DND-41 (cell line): Measurements from ENCODE around the gene MC2R.

Source experiments
- ATAC-seq: fragments of 200-7000 bp; cut with Tn5 transposase; 3 replicates; pipeline ENCODE4 v1.9.1; 2021; ENCODE audit warnings: low read depth; ENCODE audit not compliant: insufficient read depth
- DNase-seq: peaks from one replicate; pipeline ENCODE4 v3.0.0-alpha.2; 2020
- H2AFZ ChIP-seq: 2 replicates; pipeline ENCODE4 v1.6.0; 2012; ENCODE audit warnings: low read depth, low read length
- H3K27ac ChIP-seq: 2 replicates; pipeline ENCODE4 v1.5.1; 2012; ENCODE audit warnings: low read length, inconsistent platforms
- H3K27me3 ChIP-seq: fragments of 200-600 bp; sonication (generic); 2 replicates; pipeline ENCODE4 v1.6.0; 2012; ENCODE audit warnings: low read length, mild to moderate bottlenecking, inconsistent platforms; ENCODE audit not compliant: insufficient read depth, poor library complexity
- H3K36me3 ChIP-seq: 2 replicates; pipeline ENCODE4 v1.5.1; 2012; ENCODE audit warnings: low read length, inconsistent platforms; ENCODE audit not compliant: insufficient read depth
- H3K4me1 ChIP-seq: 2 replicates; pipeline ENCODE4 v1.5.1; 2012; ENCODE audit warnings: mild to moderate bottlenecking, low read length; ENCODE audit not compliant: insufficient read depth
- H3K4me2 ChIP-seq: 2 replicates; pipeline ENCODE4 v1.6.0; 2012; ENCODE audit warnings: mild to moderate bottlenecking, moderate library complexity, low read length, inconsistent platforms; ENCODE audit not compliant: insufficient read depth
- H3K4me3 ChIP-seq, 2 experiments: fragments of 200-600 bp in 1 of 2; shearing (Covaris generic) in 1 of 2; 2 replicates each; pipeline ENCODE4 v1.5.1; 2012 to 2016; ENCODE audit warnings: inconsistent platforms in 2 of 2, low read length in 2 of 2, mild to moderate bottlenecking in 2 of 2, low read depth in 1 of 2, moderate library complexity in 1 of 2
- H3K79me2 ChIP-seq: 2 replicates; pipeline ENCODE4 v1.6.0; 2012; ENCODE audit warnings: low read length, inconsistent platforms; ENCODE audit not compliant: insufficient read depth
- H3K9ac ChIP-seq: 2 replicates; pipeline ENCODE4 v1.6.0; 2012; ENCODE audit warnings: low read depth, mild to moderate bottlenecking, inconsistent platforms, low read length, moderate library complexity
- H3K9me3 ChIP-seq: 2 replicates; pipeline ENCODE4 v1.5.1; 2012; ENCODE audit warnings: low read length, moderate library complexity, mild to moderate bottlenecking, inconsistent platforms; ENCODE audit not compliant: insufficient read depth, severe bottlenecking
- H4K20me1 ChIP-seq: 2 replicates; pipeline ENCODE4 v1.6.0; 2012; ENCODE audit warnings: low read length; ENCODE audit not compliant: insufficient read depth
- CTCF ChIP-seq: IDR thresholded peaks from 2 replicates; pipeline ENCODE4 v1.5.1; 2012; ENCODE audit warnings: borderline replicate concordance, low read length, moderate library complexity, mild to moderate bottlenecking; ENCODE audit not compliant: poor library complexity, severe bottlenecking; ENCODE audit errors: extremely low read depth
- EZH2 ChIP-seq: IDR thresholded peaks from 3 replicates; pipeline ENCODE4 v1.6.1; 2012; ENCODE audit warnings: borderline replicate concordance, low read depth, mild to moderate bottlenecking, moderate library complexity, low read length, inconsistent platforms; ENCODE audit not compliant: severe bottlenecking

The MC2R gene

DNA sequence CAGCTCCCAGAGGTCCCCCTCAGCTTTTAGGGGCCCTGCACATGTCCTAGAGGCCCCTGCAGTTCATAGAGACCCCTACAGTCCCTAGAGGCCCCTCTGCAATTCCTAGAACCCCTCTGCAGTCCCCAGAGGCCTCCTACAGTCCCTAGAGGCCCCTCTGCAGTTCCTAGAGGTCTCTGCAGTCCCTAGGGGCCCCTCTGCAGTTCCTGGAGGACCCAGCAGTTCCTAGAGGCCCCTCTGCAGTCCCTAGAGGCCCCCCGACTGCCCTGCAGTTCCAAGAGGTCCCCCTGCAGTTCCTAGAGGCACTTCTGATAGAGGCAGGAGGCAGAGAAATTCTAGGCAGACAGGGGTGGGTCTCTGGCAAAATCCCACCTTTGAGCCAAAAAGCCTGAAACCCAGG lies 35.4 kb downstream of the MC2R start:
- DNase-seq: peak; percentile 89
- Histone ChIP-seq H3K4me2 (0 out of 2 replicates have a peak overlapping the region, but pooled peaks have one; percentile 18), H3K36me3 (no peaks in the 10 kb centered on the region), H2AFZ (no peak overlapping the region), H3K27ac (peak overlapping the region; percentile 59), H3K4me3 (no peak overlapping the region), H3K27me3 (no peaks in the 10 kb centered on the region), H3K9ac (no peak overlapping the region), H3K79me2 (no peaks in the 10 kb centered on the region), H4K20me1 (no peaks in the 10 kb centered on the region), H3K9me3 (no peaks in the 10 kb centered on the region), H3K4me1 (peaks cover 51% of the 10 kb centered on the region)
- TF ChIP-seq CTCF (no peak), EZH2 (no peak)
- ATAC-seq: peak; percentile 69

DNA sequence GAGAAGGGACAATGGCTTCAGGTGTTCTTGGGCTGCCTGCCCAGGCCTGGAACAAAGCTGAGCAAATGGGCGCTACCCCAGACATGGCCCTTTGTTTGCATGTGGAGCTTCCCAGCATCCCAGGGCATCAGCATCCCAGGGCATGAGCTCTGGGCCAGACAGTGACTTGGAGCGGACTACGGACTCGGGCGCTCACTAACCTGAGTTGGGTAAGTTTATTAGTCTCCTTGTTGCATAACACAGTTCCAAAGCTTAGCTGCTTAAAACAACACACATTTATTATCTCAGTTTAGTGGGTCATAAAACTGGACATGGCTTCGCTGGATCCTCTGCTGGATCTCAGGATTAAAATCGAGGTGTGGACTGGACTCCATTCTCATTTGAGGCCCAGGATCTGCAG lies 35.8 kb downstream of the MC2R start:
- H3K9me3 ChIP-seq: no peaks in the 10 kb centered on the region
- no peaks in the 10 kb centered on the region for H3K27me3 ChIP-seq
- ATAC-seq: no peak
- DNase-seq: no peak
- TF ChIP-seq CTCF (no peak), EZH2 (no peak)
- H3K36me3 ChIP-seq: no peaks in the 10 kb centered on the region
- H4K20me1 ChIP-seq: no peaks in the 10 kb centered on the region
- no peak overlapping the region for H2AFZ ChIP-seq
- no peak overlapping the region for H3K4me2 ChIP-seq
- H3K79me2 ChIP-seq: no peaks in the 10 kb centered on the region
- 0 out of 2 replicates have a peak overlapping the region, but pooled peaks have one; percentile 24 for H3K27ac ChIP-seq
- H3K9ac ChIP-seq: no peak overlapping the region
- no peak overlapping the region for H3K4me3 ChIP-seq
- peaks cover 51% of the 10 kb centered on the region for H3K4me1 ChIP-seq

- Histone ChIP-seq H3K4me1 (peaks cover 50% of the 10 kb centered on the region), H3K79me2 (no peaks in the 10 kb centered on the region), H3K27ac (no peak overlapping the region), H3K9ac (no peak overlapping the region), H4K20me1 (no peaks in the 10 kb centered on the region), H3K4me3 (no peak overlapping the region), H3K27me3 (no peaks in the 10 kb centered on the region), H3K36me3 (no peaks in the 10 kb centered on the region), H2AFZ (no peak overlapping the region), H3K9me3 (no peaks in the 10 kb centered on the region), H3K4me2 (no peak overlapping the region)
- TF ChIP-seq EZH2: no peak
- no peak for TF ChIP-seq CTCF
- DNase-seq: no peak
- no peak for ATAC-seq
Measured at GRCh38 chr18:13878857-13879256, 36.5 kb downstream of the MC2R start.

GRCh38 chr18:13877157-13877556 lies 38.2 kb downstream of the MC2R start:
- no peak for ATAC-seq
- H3K9ac ChIP-seq: no peak overlapping the region
- H2AFZ ChIP-seq: no peak overlapping the region
- no peak for DNase-seq
- no peak overlapping the region for H3K4me2 ChIP-seq
- no peaks in the 10 kb centered on the region for H3K9me3 ChIP-seq
- H3K36me3 ChIP-seq: no peaks in the 10 kb centered on the region
- no peaks in the 10 kb centered on the region for H4K20me1 ChIP-seq
- H3K27ac ChIP-seq: no peak overlapping the region
- H3K4me3 ChIP-seq: no peak overlapping the region
- TF ChIP-seq EZH2: no peak
- no peak for TF ChIP-seq CTCF
- H3K79me2 ChIP-seq: no peaks in the 10 kb centered on the region
- no peaks in the 10 kb centered on the region for H3K27me3 ChIP-seq
- peaks cover 36% of the 10 kb centered on the region for H3K4me1 ChIP-seq
